Gastrocnemius medialis (tissue), 4 donors: ENCODE results near the gene TSPAN12. TPM values are rescaled to one million over a fixed set of nuclear protein-coding genes. Genes with fewer than 3 reads are reported as not detected.

Experiments
- ATAC-seq, 2 donors: fragments of 150-250 bp; one replicate each; pipeline ENCODE4 v1.9.1; 2016
- DNase-seq, 2 donors: peaks; one replicate each; pipeline ENCODE4 v3.0.0-alpha.2; 2019
- H3K27ac ChIP-seq, 4 donors: fragments of 200-600 bp; sonication (generic); 1 replicate in 1 of 4; 2 replicates in 3 of 4; pipeline ENCODE4 v1.5.1; 2016 to 2018; ENCODE audit warnings: mild to moderate bottlenecking in 2 of 4, moderate library complexity in 1 of 4
- H3K27me3 ChIP-seq, 3 donors: fragments of 200-600 bp; sonication (generic) in 2 of 3; 1 replicate in 1 of 3; 2 replicates in 2 of 3; pipeline versions ENCODE4 v1.5.1 to v1.6.0; 2016 to 2019; ENCODE audit warnings: mild to moderate bottlenecking in 1 of 3, moderate library complexity in 1 of 3
- H3K36me3 ChIP-seq, 2 donors: fragments of 200-600 bp; sonication (generic) in 1 of 2; one replicate each; pipeline ENCODE4 v1.5.1; 2017 to 2018
- H3K4me1 ChIP-seq, 2 donors: fragments of 200-600 bp; sonication (generic) in 1 of 2; one replicate each; pipeline ENCODE4 v1.5.1; 2016 to 2017; ENCODE audit warnings: mild to moderate bottlenecking in 2 of 2
- H3K4me3 ChIP-seq, 4 donors: fragments of 200-600 bp; sonication (generic) in 3 of 4; 1 replicate in 1 of 4; 2 replicates in 3 of 4; pipeline ENCODE4 v1.5.1; 2016 to 2019; ENCODE audit warnings: mild to moderate bottlenecking in 2 of 4
- H3K9me3 ChIP-seq, 3 donors: fragments of 200-600 bp; sonication (generic) in 2 of 3; 1 replicate in 1 of 3; 2 replicates in 2 of 3; pipeline ENCODE4 v1.5.1; 2016 to 2019
- CTCF ChIP-seq, 5 experiments: fragments of 450-650 bp in 3 of 5; fragments of 200-600 bp in 2 of 5; sonication (generic) in 2 of 5; IDR thresholded peaks in 4 of 5; conservative IDR thresholded peaks in 1 of 5; 1 replicate in 4 of 5; 2 replicates in 1 of 5; pipeline ENCODE4 v1.5.1; 2016 to 2019; ENCODE audit warnings: antibody characterized with exemption in 5 of 5, mild to moderate bottlenecking in 3 of 5, moderate library complexity in 3 of 5
- POLR2A ChIP-seq, 2 donors: fragments of 450-650 bp; IDR thresholded peaks; one replicate each; pipeline ENCODE4 v1.6.1; 2017; ENCODE audit warnings: antibody characterized with exemption in 2 of 2, mild to moderate bottlenecking in 2 of 2, moderate library complexity in 2 of 2
- in situ Hi-C, 4 donors: fragments of 200-750 bp; cut with MboI; loops; one replicate each; pipeline versions ENCODE4 v1.15.0 to v1.8.0; 2017; ENCODE audit warnings: low sequenced_read_pairs in 4 of 4
- intact Hi-C: fragments of 100-400 bp; cut with DNase I; formaldehyde crosslinking; loops from one replicate; pipeline ENCODE4 v1.15.1; 2023; ENCODE audit warnings: low total_unique reads
- total RNA-seq, 4 donors: library from RNA; depleted of rRNA; stranded (reverse); fragments of >200 nt; gene quantifications; one replicate each; pipeline versions ENCODE4 v1.1.0 to v1.2.3, GENCODE V29; 2016

The TSPAN12 gene
- total RNA-seq, 4 donors from 2014 or later = 1.3 to 6.3 (median 2.8) TPM

- no peaks in the 10 kb centered on the region for H3K9me3 ChIP-seq
- no peaks in the 10 kb centered on the region for H3K4me1 ChIP-seq
- H3K4me3 ChIP-seq = no peak overlapping the region
- TF ChIP-seq CTCF (IDR thresholded peaks at IDR 0.05 in 4 of 5, conservative IDR thresholded peaks at IDR 0.05 in 1 of 5) = no peak
- no peak for TF ChIP-seq POLR2A (IDR thresholded peaks at IDR 0.05)
- no peak overlapping the region for H3K27ac ChIP-seq
- intact Hi-C loops (no loop called here), in situ Hi-C loops (no loop called here)
- DNase-seq (no peak), ATAC-seq (no peak)
- H3K27me3 ChIP-seq = no peaks in the 10 kb centered on the region
- H3K36me3 ChIP-seq = no peaks in the 10 kb centered on the region
These were observed 25.1 kb downstream of the TSPAN12 start for GRCh38 chr7:120832803-120833202.

DNA sequence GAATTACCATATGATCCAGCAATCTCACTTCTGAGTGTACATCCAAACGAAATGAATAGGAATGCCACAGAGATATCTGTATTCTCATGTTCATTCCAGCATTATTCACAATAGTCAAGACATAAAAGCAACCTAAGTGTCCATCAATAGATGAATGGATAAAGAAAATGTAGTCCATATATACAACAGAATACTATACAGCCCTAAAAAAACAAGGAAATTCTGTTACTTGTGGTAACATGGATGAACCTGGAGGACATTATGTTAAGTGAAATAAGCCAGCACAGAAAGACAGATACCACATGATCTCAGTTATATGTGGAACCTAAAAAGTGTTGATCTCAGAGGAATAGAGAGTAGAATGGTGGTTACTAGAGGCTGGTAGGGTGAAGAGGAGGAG lies 26.7 kb downstream of the TSPAN12 start:
- TF ChIP-seq CTCF (IDR thresholded peaks at IDR 0.05 in 4 of 5, conservative IDR thresholded peaks at IDR 0.05 in 1 of 5) = no peak
- TF ChIP-seq POLR2A (IDR thresholded peaks at IDR 0.05) = no peak
- in situ Hi-C loops = no loop called here
- no peaks in the 10 kb centered on the region for H3K27me3 ChIP-seq
- no peaks in the 10 kb centered on the region for H3K36me3 ChIP-seq
- intact Hi-C loops = no loop called here
- ATAC-seq = no peak
- no peak overlapping the region for H3K27ac ChIP-seq
- DNase-seq = no peak
- no peak overlapping the region for H3K4me3 ChIP-seq
- H3K9me3 ChIP-seq = no peaks in the 10 kb centered on the region
- no peaks in the 10 kb centered on the region for H3K4me1 ChIP-seq

GRCh38 chr7:120829487-120829886 lies 28.5 kb downstream of the TSPAN12 start:
- no peaks in the 10 kb centered on the region for H3K4me1 ChIP-seq
- no peaks in the 10 kb centered on the region for H3K36me3 ChIP-seq
- no peak overlapping the region for H3K27ac ChIP-seq
- TF ChIP-seq CTCF (IDR thresholded peaks at IDR 0.05 in 4 of 5, conservative IDR thresholded peaks at IDR 0.05 in 1 of 5) (no peak), POLR2A (IDR thresholded peaks at IDR 0.05) (no peak)
- intact Hi-C loops = no loop called here
- H3K27me3 ChIP-seq = no peaks in the 10 kb centered on the region
- in situ Hi-C loops = no loop called here
- H3K4me3 ChIP-seq = no peak overlapping the region
- no peak for ATAC-seq
- no peak for DNase-seq
- H3K9me3 ChIP-seq = no peaks in the 10 kb centered on the region

DNA sequence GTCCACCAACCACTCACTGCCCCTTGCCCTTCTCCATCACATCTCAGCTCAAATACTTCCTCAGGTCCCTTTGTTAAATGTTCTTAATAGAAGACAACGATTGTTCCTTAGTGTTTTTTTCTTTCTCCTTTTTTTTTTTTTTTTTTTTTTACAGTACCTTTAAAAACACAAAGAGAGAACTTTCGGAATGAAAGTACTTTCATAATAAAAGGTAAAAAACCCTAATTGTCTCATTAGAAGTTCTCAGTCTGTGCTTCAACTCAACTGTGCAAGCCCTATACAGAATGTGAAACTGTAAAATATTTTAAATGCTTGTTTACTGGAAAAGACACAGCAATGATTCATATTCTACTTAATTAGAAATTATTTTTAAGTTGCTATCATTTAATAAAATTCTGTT lies 29.4 kb downstream of the TSPAN12 start:
- H3K36me3 ChIP-seq = no peaks in the 10 kb centered on the region
- H3K27ac ChIP-seq = no peak overlapping the region
- no peak for ATAC-seq
- intact Hi-C loops (no loop called here), in situ Hi-C loops (no loop called here)
- no peaks in the 10 kb centered on the region for H3K27me3 ChIP-seq
- DNase-seq = no peak
- TF ChIP-seq CTCF (IDR thresholded peaks at IDR 0.05 in 4 of 5, conservative IDR thresholded peaks at IDR 0.05 in 1 of 5) (no peak), POLR2A (IDR thresholded peaks at IDR 0.05) (no peak)
- H3K4me1 ChIP-seq = no peaks in the 10 kb centered on the region
- H3K9me3 ChIP-seq = no peaks in the 10 kb centered on the region
- no peak overlapping the region for H3K4me3 ChIP-seq

DNA sequence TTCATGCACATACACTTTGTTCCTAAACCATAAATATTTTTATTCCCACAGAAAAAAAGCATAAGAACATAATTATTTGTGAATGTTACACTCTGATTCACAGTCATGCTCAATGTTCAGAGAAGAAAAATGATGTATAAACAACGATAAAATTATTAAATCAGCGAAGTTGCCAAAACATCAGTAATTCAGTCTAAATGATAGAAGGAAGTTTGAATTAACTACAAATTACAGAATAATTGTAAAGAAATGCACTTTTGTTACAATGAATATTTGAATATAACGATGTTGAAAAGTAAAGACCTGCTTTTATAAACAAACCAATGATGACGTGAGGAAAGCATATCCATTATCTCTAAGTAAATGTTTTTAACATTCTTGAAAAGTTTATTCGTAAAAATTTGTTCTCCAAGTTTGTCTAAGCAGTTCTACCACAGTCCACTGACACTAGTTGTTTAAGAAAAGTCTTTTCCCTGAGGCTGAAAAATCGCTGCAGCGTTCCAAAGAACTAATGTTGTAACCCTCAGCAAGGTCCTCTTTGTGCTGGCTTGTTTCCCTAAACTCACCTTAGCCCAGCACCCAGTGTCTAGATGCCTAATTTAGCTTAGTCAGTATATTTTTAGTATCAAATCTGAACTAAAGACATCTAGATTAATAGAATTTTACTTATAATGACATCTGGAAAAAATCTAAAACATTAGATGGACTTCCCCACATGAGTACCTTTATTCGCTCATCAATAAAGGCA lies 30.4 kb downstream of the TSPAN12 start:
- DNase-seq = no peak
- no peaks in the 10 kb centered on the region for H3K9me3 ChIP-seq
- intact Hi-C loops (no loop called here), in situ Hi-C loops (no loop called here)
- no peaks in the 10 kb centered on the region for H3K27me3 ChIP-seq
- H3K4me1 ChIP-seq = no peaks in the 10 kb centered on the region
- no peak overlapping the region for H3K27ac ChIP-seq
- TF ChIP-seq CTCF (IDR thresholded peaks at IDR 0.05 in 4 of 5, conservative IDR thresholded peaks at IDR 0.05 in 1 of 5) = no peak
- no peak for TF ChIP-seq POLR2A (IDR thresholded peaks at IDR 0.05)
- no peak for ATAC-seq
- H3K36me3 ChIP-seq = no peaks in the 10 kb centered on the region
- H3K4me3 ChIP-seq = no peak overlapping the region
